Stimulated activated CD4-positive, alpha-beta T cell treated with anti-CD3 and anti-CD28 coated beads, Interleukin-12 subunit alpha, Interleukin-12 subunit beta, amount 100 ng/mL, for 24 hours (primary cell): Measurements from ENCODE around the gene LMF2.
"Not testable (repeated sequence)": the region's sequence is repeated elsewhere in the genome, so short reads cannot be mapped to it uniquely, and the experiment has no call there.

ENCODE experiments used
- DNase-seq, 2 experiments: peaks; one replicate each; pipeline ENCODE4 v3.0.0-alpha.2; 2020; ENCODE audit warnings: low read depth in 2 of 2

LMF2 gene

GRCh38 chr22:50523806-50524675, 16.5 kb upstream of the LMF2 start:
- DNase-seq: no peak

DNA sequence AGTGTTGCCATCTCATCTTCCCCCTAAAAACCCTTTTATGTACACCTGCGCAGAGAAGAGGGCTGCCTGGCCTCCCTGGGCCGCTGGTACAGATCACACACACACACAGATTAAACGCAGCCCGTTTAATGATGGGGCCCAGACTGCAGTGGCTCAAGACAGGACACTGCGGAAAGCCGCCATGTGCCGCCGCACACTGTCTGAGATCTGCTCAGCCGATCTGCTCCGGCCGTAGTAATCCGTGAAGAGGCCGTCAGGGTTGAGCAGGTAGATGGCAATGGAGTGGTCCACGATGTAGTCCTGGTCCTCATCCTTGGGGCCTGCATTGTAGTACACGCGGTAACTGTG, 15.9 kb upstream of the LMF2 start:
- DNase-seq: no peak

- DNase-seq: no peak
These were observed 15.4 kb upstream of the LMF2 start for GRCh38 chr22:50522806-50523438.

GRCh38 chr22:50522208-50522805, 14.8 kb upstream of the LMF2 start:
- DNase-seq: no peak

- DNase-seq: no peak
These were observed 14.2 kb upstream of the LMF2 start for GRCh38 chr22:50521710-50522109.

DNA sequence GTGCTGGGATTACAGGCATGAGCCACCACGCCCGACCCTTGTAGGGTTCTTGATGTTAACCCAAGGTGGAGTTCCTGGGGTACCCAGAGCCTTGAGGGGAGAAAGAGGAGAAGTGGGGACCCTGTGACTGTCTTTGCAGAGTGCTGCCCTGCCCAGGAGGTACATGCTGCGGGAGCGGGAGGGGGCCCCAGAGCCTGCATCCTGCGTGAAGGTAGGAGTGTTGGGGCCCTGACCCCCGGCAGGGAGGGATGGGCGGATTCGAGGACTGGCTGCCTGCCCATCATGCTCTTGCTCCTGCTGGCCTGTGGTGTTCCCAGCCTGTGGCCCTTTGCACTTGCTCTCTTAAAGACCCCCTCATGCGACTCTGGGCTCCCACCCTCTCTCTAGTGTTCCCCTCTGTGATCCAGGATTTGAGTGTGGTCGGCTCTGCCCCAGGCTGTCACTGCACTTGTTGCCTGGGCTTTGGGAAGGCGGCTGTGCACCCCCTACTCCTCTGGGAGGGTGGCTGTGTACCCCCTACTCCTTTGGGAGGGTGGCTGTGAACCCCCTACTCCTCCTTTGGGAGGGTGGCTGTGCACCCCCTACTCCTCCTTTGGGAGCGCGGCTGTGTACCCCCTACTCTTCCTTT, 13.4 kb upstream of the LMF2 start:
- DNase-seq: no peak

- not testable (repeated sequence) for DNase-seq
These were observed 12.7 kb upstream of the LMF2 start for GRCh38 chr22:50520184-50520583.

- no peak for DNase-seq
These were observed 11.6 kb upstream of the LMF2 start for GRCh38 chr22:50519151-50519550.

DNA sequence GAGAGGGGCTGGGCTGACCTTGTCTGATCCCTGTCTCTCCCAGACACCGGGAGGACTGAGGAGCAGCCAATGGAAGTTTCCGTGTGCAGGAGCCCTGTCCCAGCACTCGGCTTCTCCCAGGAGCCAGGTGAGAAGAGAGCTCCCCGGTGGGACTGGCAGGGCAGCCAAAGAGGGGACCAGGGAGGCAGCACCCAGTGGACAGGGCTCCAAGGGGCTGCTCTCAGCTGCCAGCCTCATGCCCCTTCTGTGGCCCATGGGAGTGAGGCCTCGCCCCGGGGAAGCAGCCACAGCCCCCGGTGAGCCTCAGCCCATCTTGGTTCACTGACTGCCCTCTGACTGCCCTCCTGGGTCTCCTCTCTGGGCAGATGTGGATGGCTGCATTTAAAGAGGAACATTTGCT, 11.1 kb upstream of the LMF2 start:
- no peak for DNase-seq

DNA sequence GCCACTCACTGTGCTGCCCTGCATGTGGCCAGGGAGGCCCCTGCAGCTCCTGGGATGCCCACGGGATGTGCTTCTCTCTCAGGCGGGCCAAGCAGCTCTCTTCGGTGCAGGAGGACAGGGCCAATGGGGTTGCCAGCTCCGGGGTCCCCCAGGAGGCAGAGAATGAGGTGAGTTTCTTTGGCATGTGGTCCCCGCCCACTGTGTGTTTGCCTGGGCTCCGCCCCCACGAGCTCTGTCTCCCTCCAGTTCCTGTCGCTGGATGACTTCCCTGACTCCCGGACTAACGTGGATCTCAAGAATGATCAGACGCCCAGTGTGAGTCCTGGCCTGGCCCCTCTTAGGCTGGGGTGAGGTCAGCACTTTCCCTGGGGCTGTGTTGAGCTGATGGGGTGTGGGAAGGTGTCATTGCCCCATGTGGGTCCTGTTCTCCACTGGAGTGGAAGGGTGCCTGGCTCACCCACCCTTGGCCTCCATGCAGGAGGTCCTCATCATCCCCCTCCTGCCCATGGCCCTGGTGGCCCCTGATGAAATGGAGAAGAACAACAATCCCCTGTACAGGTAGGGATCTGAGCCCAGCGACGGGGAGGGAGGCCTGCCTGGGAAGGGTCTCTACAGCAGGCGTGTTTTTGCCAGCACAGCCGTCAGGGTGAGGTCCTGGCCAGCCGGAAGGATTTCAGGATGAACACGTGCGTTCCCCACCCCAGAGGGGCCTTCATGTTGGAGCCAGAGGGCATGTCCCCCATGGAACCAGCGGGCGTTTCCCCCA, 10.2 kb upstream of the LMF2 start:
- DNase-seq: no peak

- DNase-seq: no peak
These were observed 9.4 kb upstream of the LMF2 start for GRCh38 chr22:50516891-50517290.

DNA sequence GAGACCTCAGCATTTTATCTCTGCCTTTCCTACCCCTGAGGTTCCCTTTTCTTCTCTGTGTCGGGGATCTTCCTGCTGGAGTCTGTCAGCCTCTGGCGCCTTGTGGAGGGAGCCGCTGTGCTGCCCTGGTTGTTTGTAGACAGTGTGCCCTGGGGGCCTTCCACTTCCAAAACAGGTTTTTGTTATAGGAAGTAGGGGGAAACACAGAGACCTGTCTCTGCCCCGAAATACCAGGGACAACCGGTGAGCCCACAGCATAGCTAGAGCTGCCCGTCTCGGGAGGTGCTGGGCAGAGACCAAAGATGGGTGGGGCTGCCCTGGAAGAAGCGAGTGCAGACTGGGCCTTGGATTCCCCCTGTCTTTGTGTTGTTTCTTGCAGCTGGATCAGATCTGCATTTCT, 8.6 kb upstream of the LMF2 start:
- DNase-seq: no peak

DNA sequence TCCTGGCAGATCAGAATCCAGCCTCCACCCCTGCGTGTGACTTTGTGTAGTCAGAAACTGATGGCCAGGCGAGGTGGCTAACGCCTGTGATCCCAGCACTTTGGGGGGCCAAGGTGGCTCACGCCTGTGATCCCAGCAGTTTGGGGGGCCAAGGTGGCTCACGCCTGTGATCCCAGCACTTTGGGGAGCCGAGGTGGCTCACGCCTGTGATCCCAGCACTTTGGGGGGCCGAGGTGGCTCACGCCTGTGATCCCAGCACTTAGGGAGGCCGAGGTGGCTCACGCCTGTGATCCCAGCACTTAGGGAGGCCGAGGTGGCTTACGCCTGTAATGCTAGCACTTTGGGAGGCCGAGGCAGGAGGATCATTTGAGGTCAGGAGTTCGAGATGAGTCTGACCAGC, 5.7 kb upstream of the LMF2 start:
- no peak for DNase-seq

GRCh38 chr22:50508897-50509296, 1.4 kb upstream of the LMF2 start:
- DNase-seq: no peak

GRCh38 chr22:50507991-50508884, 736 bp upstream of the LMF2 start, which contains the start of gene NCAPH2:
Gene NCAPH2, plus strand, starts transcription at chr22:50508224. Its CDS starts 114 bp downstream, at chr22:50508338.
- DNase-seq: peak; percentile 98

- DNase-seq: no peak
These were observed 686 bp downstream of the LMF2 start for GRCh38 chr22:50506611-50507420.

DNA sequence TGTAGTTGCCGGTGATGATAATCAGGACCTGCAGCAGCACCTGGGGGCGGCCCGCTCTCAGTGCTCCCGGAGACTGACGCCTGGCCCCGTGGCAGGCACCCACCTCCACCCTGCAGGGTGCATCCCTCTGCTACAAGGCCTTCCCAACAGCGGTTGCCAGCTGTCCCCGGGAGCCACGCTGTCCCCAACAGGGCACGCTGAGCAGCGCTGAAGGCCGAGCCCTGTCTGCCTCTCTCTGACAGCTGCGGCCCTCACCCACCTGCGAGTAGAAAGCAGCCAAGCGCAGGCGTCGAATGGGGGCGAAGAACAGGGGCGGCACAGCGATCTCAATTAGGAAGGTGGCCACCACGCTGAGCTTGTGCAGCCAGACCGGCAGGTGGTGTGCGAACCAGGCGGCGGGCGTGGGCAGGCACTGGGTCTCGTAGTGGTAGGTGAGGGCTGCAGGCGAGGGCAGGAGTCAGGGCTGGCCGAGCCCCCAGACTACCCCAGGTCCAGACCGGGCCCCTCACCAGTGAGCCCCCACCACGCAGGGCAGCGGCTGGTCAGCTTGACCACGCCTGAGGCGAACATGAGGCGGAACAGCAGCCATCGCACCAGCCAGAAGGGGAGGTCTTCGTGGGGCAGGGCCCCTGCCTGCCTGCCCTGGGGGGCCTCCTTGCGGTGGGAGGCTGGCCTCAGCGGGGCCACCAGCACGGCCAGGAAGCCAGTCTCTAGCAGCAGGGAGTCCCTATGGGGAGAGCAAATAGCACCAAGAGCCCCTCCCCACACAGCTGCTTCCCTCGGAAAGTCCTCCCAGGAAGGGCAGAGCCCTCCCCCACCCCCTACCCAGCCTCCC, 1.5 kb downstream of the LMF2 start:
- DNase-seq: no peak

DNA sequence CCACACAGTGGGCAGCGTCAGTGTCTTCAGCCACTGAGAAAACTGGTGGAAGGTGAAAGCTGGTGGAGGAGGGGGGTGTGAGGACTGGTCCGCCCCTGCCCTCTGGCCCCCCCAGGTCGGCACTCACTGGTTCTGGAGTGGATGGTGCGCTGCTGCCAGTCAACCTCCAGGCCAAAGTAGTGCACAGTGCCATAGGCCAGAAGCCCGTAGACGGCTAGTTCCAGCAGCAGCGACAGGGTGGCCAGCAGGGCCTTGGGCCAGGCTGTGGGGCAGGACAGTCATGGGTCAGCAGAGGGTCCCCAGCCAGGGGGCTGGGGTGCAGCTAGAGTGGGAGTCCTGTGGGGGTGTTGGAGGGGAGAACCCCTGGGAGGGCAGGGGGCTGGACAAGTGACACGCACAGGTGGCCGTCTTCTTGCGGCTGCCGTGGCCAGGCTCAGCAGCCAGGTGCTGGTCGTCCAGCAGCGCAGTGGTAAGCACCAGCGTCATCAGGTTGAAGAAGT, 2.2 kb downstream of the LMF2 start:
- no peak for DNase-seq
